Neural progenitor cell (in vitro differentiated cells): ENCODE results near the gene HPSE.

Experiments
- EZH2 ChIP-seq: fragments of 200-600 bp; sonication (generic); IDR thresholded peaks from 2 replicates; pipeline ENCODE4 v1.6.1; 2017; ENCODE audit warnings: antibody characterized with exemption, mild to moderate bottlenecking, moderate library complexity
- EZH2phosphoT487 ChIP-seq: fragments of 200-600 bp; sonication (generic); IDR thresholded peaks from 2 replicates; pipeline ENCODE4 v1.6.1; 2017; ENCODE audit warnings: antibody characterized with exemption
- TF ChIP-seq, protein P1 (sequence below): fragments of 200-600 bp; sonication (generic); IDR thresholded peaks from 2 replicates; pipeline ENCODE4 v1.5.1; 2017; ENCODE audit warnings: antibody characterized with exemption, mild to moderate bottlenecking

DNA sequence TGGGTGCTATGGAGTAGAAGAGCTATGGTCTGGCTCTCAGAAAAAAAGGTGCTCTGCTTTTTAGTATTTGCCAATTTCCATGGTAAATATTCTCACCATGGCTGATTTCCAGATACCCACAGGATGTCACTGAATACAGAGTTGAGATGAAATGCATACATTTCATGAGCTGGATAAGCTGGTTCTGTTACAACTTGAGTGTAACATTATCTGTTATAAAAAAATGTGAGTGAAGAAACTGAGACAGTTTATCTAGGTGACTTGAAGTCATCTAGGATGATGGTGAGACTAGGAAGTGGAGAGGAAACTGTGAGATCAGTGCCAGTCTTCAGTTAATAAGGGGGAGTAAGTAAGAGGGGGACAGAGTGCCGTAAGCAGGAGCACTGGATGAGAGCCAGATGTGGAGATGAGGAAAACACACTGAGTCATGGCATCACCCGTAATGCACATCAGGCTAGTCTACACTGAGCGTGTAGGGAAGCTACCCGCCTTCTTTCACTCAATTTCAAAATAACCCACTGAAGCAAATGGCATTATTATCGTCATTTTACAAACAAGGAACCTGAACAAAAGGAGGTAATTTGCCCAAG lies 5.0 kb downstream of the HPSE start:
- TF ChIP-seq, protein P1, sequence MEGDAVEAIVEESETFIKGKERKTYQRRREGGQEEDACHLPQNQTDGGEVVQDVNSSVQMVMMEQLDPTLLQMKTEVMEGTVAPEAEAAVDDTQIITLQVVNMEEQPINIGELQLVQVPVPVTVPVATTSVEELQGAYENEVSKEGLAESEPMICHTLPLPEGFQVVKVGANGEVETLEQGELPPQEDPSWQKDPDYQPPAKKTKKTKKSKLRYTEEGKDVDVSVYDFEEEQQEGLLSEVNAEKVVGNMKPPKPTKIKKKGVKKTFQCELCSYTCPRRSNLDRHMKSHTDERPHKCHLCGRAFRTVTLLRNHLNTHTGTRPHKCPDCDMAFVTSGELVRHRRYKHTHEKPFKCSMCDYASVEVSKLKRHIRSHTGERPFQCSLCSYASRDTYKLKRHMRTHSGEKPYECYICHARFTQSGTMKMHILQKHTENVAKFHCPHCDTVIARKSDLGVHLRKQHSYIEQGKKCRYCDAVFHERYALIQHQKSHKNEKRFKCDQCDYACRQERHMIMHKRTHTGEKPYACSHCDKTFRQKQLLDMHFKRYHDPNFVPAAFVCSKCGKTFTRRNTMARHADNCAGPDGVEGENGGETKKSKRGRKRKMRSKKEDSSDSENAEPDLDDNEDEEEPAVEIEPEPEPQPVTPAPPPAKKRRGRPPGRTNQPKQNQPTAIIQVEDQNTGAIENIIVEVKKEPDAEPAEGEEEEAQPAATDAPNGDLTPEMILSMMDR = no peak
- TF ChIP-seq EZH2 (no peak), EZH2phosphoT487 (no peak)
